Liver (tissue), 9 donors: ENCODE results near the gene ADGRF1. TPM values are rescaled to one million over a fixed set of nuclear protein-coding genes. Genes with fewer than 3 reads are reported as not detected.

ENCODE experiments used
- DNase-seq: peaks from one replicate; pipeline ENCODE4 v3.0.0-alpha.2; 2017; ENCODE audit warnings: low spot score
- H3K27ac ChIP-seq, 2 donors: one replicate each; pipeline ENCODE4 v1.7.0; 2013; ENCODE audit warnings: inconsistent platforms in 2 of 2, low read length in 2 of 2, control low read depth in 1 of 2, low read depth in 1 of 2, mild to moderate bottlenecking in 1 of 2
- H3K27me3 ChIP-seq, 4 donors: one replicate each; pipeline versions ENCODE4 v1.6.1 to v1.7.0; 2013; ENCODE audit warnings: low read length in 3 of 4, inconsistent platforms in 1 of 4, mild to moderate bottlenecking in 1 of 4, moderate library complexity in 1 of 4; ENCODE audit not compliant: control insufficient read depth in 4 of 4, insufficient read depth in 4 of 4
- H3K36me3 ChIP-seq, 4 donors: one replicate each; pipeline versions ENCODE4 v1.6.1 to v1.7.0; 2013; ENCODE audit warnings: low read length in 3 of 4, mild to moderate bottlenecking in 3 of 4, low read depth in 1 of 4, moderate library complexity in 1 of 4; ENCODE audit not compliant: control insufficient read depth in 4 of 4, insufficient read depth in 3 of 4
- H3K4me1 ChIP-seq, 4 donors: one replicate each; pipeline versions ENCODE4 v1.6.1 to v1.7.0; 2013; ENCODE audit warnings: low read length in 3 of 4, mild to moderate bottlenecking in 3 of 4, moderate library complexity in 1 of 4; ENCODE audit not compliant: control insufficient read depth in 4 of 4, insufficient read depth in 4 of 4
- H3K4me3 ChIP-seq, 3 donors: one replicate each; pipeline versions ENCODE4 v1.6.1 to v1.7.0; 2013; ENCODE audit warnings: low read length in 3 of 3, control low read depth in 1 of 3, low read depth in 1 of 3, mild to moderate bottlenecking in 1 of 3
- H3K9ac ChIP-seq, 2 donors: one replicate each; pipeline ENCODE4 v1.7.0; 2013; ENCODE audit warnings: low read length in 2 of 2, mild to moderate bottlenecking in 2 of 2, moderate library complexity in 2 of 2, control low read depth in 1 of 2, low read depth in 1 of 2
- H3K9me3 ChIP-seq, 4 donors: one replicate each; pipeline versions ENCODE4 v1.6.1 to v1.7.0; 2013; ENCODE audit warnings: low read length in 3 of 4; ENCODE audit not compliant: control insufficient read depth in 4 of 4
- ATF3 ChIP-seq: IDR thresholded peaks from 2 replicates; pipeline ENCODE4 v1.6.1; 2016; ENCODE audit warnings: antibody characterized with exemption
- CTCF ChIP-seq: fragments of 150-350 bp; IDR thresholded peaks from 2 replicates; pipeline ENCODE4 v1.5.1; 2017; ENCODE audit warnings: improper control_type of control experiment, low read depth, low read length; ENCODE audit not compliant: missing input control
- EGR1 ChIP-seq, 2 donors: IDR thresholded peaks; 2 replicates each; pipeline ENCODE4 v1.6.1; 2016 to 2018; ENCODE audit warnings: antibody characterized with exemption in 2 of 2, low read depth in 2 of 2
- FOXA1 ChIP-seq: IDR thresholded peaks from 2 replicates; pipeline ENCODE4 v1.6.1; 2016; ENCODE audit warnings: antibody characterized with exemption
- HNF4A ChIP-seq, 2 donors: conservative IDR thresholded peaks; 2 replicates each; pipeline ENCODE4 v1.6.1; 2016; ENCODE audit warnings: antibody characterized with exemption in 2 of 2, mild to moderate bottlenecking in 2 of 2
- JUND ChIP-seq, 2 donors: IDR thresholded peaks; 2 replicates each; pipeline ENCODE4 v1.6.1; 2016; ENCODE audit warnings: antibody characterized with exemption in 2 of 2
- MAX ChIP-seq: IDR thresholded peaks from 2 replicates; pipeline ENCODE4 v1.6.1; 2016; ENCODE audit warnings: antibody characterized with exemption
- NR2F2 ChIP-seq: IDR thresholded peaks from 2 replicates; pipeline ENCODE4 v1.6.1; 2016; ENCODE audit warnings: antibody characterized with exemption
- RAD21 ChIP-seq, 2 donors: IDR thresholded peaks; 2 replicates each; pipeline ENCODE4 v1.6.1; 2016; ENCODE audit warnings: antibody characterized with exemption in 2 of 2, mild to moderate bottlenecking in 2 of 2
- REST ChIP-seq: IDR thresholded peaks from 2 replicates; pipeline ENCODE4 v1.6.1; 2016; ENCODE audit warnings: antibody characterized with exemption, mild to moderate bottlenecking
- RXRA ChIP-seq, 2 donors: IDR thresholded peaks; 2 replicates each; pipeline ENCODE4 v1.6.1; 2017 to 2018; ENCODE audit warnings: antibody characterized with exemption in 2 of 2, mild to moderate bottlenecking in 1 of 2
- SP1 ChIP-seq: IDR thresholded peaks from 2 replicates; pipeline ENCODE4 v1.6.1; 2018; ENCODE audit warnings: antibody characterized with exemption, mild to moderate bottlenecking
- TAF1 ChIP-seq: conservative IDR thresholded peaks from 2 replicates; pipeline ENCODE4 v1.6.1; 2016; ENCODE audit warnings: antibody characterized with exemption, mild to moderate bottlenecking
- YY1 ChIP-seq: IDR thresholded peaks from 2 replicates; pipeline ENCODE4 v1.6.1; 2016; ENCODE audit warnings: antibody characterized with exemption, mild to moderate bottlenecking
- WGBS: extraction: QIAGEN DNeasy Blood & Tissue Kit; methylation state at CpG from one replicate; pipeline ENCODE4 v1.1.7; 2013; 5-methylcytosine and 5-hydroxymethylcytosine counted together
- polyA plus RNA-seq, 2 donors: library from polyadenylated mRNA; stranded (reverse) in 1 of 2; unstranded in 1 of 2; fragments of 200-250 nt in 1 of 2; fragments of >200 nt in 1 of 2; fragmentation: Nextera tagmentation in 1 of 2; extraction: Ambion mirVana in 1 of 2; gene quantifications; one replicate each; pipeline versions ENCODE4 v1.2.1 to v1.2.3, GENCODE V29; 2013 to 2015
- total RNA-seq, 2 donors: library from RNA; depleted of rRNA; stranded (reverse); fragments of >200 nt; gene quantifications; one replicate each; pipeline ENCODE4 v1.2.3, GENCODE V29; 2014
- donor health status: healthy.
- donor health status: healthy.
- donor health status: healthy.
- donor health status: healthy.
- donor health status: healthy.

ADGRF1 gene
- total and polyA plus RNA-seq, 4 donors = 0.01 TPM; not detected in 3

- Histone ChIP-seq H3K36me3 (no peaks in the 10 kb centered on the region), H3K9ac (no peak overlapping the region), H3K9me3 (no peaks in the 10 kb centered on the region), H3K27me3 (no peaks in the 10 kb centered on the region), H3K4me1 (peaks cover 0 to 11% (median 8%) of the 10 kb centered on the region in 4 donors), H3K4me3 (no peak overlapping the region), H3K27ac (no peak overlapping the region)
- WGBS = 97% methylated on average over 3 of the region's 3 CpGs
- DNase-seq = no peak
- TF ChIP-seq CTCF (no peak), JUND (IDR thresholded peaks at IDR 0.05) (no peak), HNF4A (conservative IDR thresholded peaks at IDR 0.05) (no peak), SP1 (no peak), RXRA (IDR thresholded peaks at IDR 0.05) (no peak), MAX (no peak), FOXA1 (no peak), ATF3 (no peak), TAF1 (no peak)
These were observed 28.3 kb upstream of the ADGRF1 start for GRCh38 chr6:47070461-47070860.

- 97% methylated on average over 2 of the region's 2 CpGs for WGBS
- Histone ChIP-seq H3K36me3 (no peaks in the 10 kb centered on the region), H3K4me3 (no peak overlapping the region), H3K27me3 (no peaks in the 10 kb centered on the region), H3K27ac (no peak overlapping the region), H3K9me3 (no peaks in the 10 kb centered on the region), H3K4me1 (peaks cover 0 to 11% (median 8%) of the 10 kb centered on the region in 4 donors), H3K9ac (no peak overlapping the region)
- TF ChIP-seq NR2F2 = no peak
- TF ChIP-seq JUND (IDR thresholded peaks at IDR 0.05) = no peak
- no peak for TF ChIP-seq RAD21 (IDR thresholded peaks at IDR 0.05)
- no peak for TF ChIP-seq CTCF
- no peak for TF ChIP-seq FOXA1
- no peak for TF ChIP-seq TAF1
- no peak for TF ChIP-seq ATF3
- TF ChIP-seq YY1 = no peak
- TF ChIP-seq REST = no peak
- TF ChIP-seq EGR1 (IDR thresholded peaks at IDR 0.05; ENCODE audit: low read depth in 2 of 2) = no peak
- DNase-seq = no peak
These were observed 27.0 kb upstream of the ADGRF1 start for GRCh38 chr6:47069156-47069555.
